Measurements from ENCODE around the gene TTI1. TPM values are rescaled to one million over a fixed set of nuclear protein-coding genes. Genes with fewer than 3 reads are reported as not detected.

The TTI1 gene
- total RNA-seq, 2 donors from 2014 or later, result 33.0 to 40.5 TPM

DNA sequence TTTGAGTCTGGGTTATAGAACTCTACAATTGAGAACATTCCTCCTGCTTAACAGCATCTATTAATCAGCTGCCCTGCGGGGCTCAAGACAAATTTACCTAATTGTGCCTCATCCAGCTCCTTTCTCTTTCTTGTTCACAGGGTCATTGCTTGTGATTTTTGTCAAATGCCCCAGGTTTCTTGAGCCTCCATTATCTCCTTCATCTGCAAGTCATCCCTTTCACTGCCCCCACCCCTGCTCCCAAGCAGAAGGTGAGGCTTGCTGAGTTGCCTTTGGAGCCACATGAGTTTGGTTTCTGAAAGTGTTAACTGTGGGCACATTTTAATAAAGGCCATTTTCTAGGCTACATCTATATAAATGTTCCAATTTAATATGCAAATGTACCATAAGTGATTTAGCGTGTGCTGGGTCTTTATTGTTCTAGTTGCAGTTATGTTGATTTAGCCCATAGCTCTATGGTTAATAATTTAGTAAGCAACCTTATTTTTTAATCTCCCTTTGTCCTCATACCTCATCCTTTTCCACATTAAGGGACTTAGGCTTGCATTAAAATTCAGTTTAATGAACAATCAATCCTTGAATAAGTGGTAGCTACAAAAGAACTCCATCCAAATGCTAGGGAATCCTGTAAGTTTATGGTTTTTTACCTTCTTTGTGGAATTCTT is 74.3 kb downstream of the TTI1 start:
- Mint-ChIP-seq H3K4me3 (no peak overlapping the region), H3K9me3 (peaks cover 2% of the 10 kb centered on the region), H3K27me3 (no peaks in the 10 kb centered on the region), H3K27ac (no peak overlapping the region), H3K36me3 (ENCODE audit: low read depth) (no peaks in the 10 kb centered on the region), H3K4me1 (no peaks in the 10 kb centered on the region)
- no peak for ATAC-seq (replicated peaks)

DNA sequence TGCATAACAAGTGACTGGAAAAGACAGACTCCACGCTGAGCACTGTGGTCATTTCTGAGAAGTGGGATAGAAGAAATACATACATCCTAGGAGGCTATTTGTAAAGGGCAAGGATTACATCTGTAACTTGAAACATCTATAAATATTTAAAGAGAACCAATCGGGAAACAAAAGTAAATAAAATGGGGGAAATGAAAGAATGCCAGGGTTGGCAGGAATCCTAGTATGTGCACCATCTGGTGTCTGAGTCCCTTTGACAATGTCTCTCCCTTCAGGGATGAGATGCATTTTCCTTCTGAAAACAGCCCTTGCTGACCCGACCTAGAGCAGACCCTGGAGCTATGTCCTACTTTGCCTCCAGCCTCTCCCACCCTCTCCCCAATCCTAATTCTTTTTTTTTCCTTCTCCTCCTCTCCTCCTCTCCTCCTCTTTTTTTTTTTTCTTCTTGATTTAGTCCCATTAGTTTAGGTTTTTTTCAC is 77.1 kb downstream of the TTI1 start:
- Mint-ChIP-seq H3K27ac (no peak overlapping the region), H3K4me1 (no peaks in the 10 kb centered on the region), H3K9me3 (no peaks in the 10 kb centered on the region), H3K36me3 (ENCODE audit: low read depth) (no peaks in the 10 kb centered on the region), H3K27me3 (no peaks in the 10 kb centered on the region), H3K4me3 (no peak overlapping the region)
- ATAC-seq (replicated peaks), result no peak

DNA sequence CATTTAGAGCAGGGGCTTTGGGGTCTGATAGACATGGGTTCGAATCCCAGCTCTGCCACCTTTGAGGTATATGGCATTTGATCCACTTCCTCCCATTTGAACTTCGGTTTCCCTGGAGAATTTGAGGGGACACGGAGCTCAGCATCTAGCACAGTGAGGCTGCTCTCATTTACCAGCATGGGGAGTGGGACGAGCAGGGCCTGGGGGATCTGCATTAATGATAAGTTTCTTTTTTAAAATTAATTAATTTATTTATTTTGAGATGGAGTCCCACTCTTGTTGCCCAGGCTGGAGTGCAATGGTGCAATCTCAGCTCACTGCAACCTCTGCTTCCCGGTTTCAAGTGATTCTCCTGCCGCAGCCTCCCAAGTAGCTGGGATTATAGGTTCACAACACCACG is 77.7 kb downstream of the TTI1 start:
- Mint-ChIP-seq H3K4me3 (no peak overlapping the region), H3K27me3 (no peaks in the 10 kb centered on the region), H3K36me3 (ENCODE audit: low read depth) (no peaks in the 10 kb centered on the region), H3K4me1 (no peaks in the 10 kb centered on the region), H3K27ac (no peak overlapping the region), H3K9me3 (no peaks in the 10 kb centered on the region)
- ATAC-seq (replicated peaks), result no peak

GRCh38 chr20:37954626-37955025 is 78.6 kb downstream of the TTI1 start:
- no peak overlapping the region for H3K4me3 Mint-ChIP-seq
- no peaks in the 10 kb centered on the region for H3K27me3 Mint-ChIP-seq
- no peaks in the 10 kb centered on the region for H3K4me1 Mint-ChIP-seq
- no peaks in the 10 kb centered on the region for H3K9me3 Mint-ChIP-seq
- ATAC-seq (replicated peaks), result no peak
- no peak overlapping the region for H3K27ac Mint-ChIP-seq
- no peaks in the 10 kb centered on the region for H3K36me3 Mint-ChIP-seq (ENCODE audit: low read depth)

GRCh38 chr20:37954190-37954589 is 79.1 kb downstream of the TTI1 start:
- H3K36me3 Mint-ChIP-seq (ENCODE audit: low read depth), result no peaks in the 10 kb centered on the region
- H3K4me3 Mint-ChIP-seq, result no peak overlapping the region
- no peaks in the 10 kb centered on the region for H3K4me1 Mint-ChIP-seq
- H3K9me3 Mint-ChIP-seq, result no peaks in the 10 kb centered on the region
- H3K27ac Mint-ChIP-seq, result no peak overlapping the region
- H3K27me3 Mint-ChIP-seq, result no peaks in the 10 kb centered on the region
- ATAC-seq (replicated peaks), result no peak

- Mint-ChIP-seq H3K4me1 (no peaks in the 10 kb centered on the region), H3K27me3 (peaks cover 10% of the 10 kb centered on the region), H3K9me3 (no peaks in the 10 kb centered on the region)
These were observed 84.3 kb downstream of the TTI1 start for GRCh38 chr20:37948956-37949355.

GRCh38 chr20:37947943-37948342 is 85.3 kb downstream of the TTI1 start:
- Mint-ChIP-seq H3K4me1 (no peaks in the 10 kb centered on the region), H3K36me3 (ENCODE audit: low read depth) (no peaks in the 10 kb centered on the region), H3K27ac (no peak overlapping the region), H3K9me3 (no peaks in the 10 kb centered on the region), H3K4me3 (no peak overlapping the region), H3K27me3 (peaks cover 10% of the 10 kb centered on the region)
- ATAC-seq (replicated peaks), result no peak

More at GRCh38 chr20:37948956-37949355, 84.3 kb downstream of the TTI1 start:
- Mint-ChIP-seq H3K4me3 (no peak overlapping the region), H3K36me3 (ENCODE audit: low read depth) (no peaks in the 10 kb centered on the region), H3K27ac (no peak overlapping the region)
- ATAC-seq (replicated peaks), result no peak

GRCh38 chr20:37946946-37947345 is 86.3 kb downstream of the TTI1 start:
- H3K4me3 Mint-ChIP-seq, result no peak overlapping the region
- ATAC-seq (replicated peaks), result no peak
- peaks cover 10% of the 10 kb centered on the region for H3K27me3 Mint-ChIP-seq
- no peaks in the 10 kb centered on the region for H3K9me3 Mint-ChIP-seq
- H3K36me3 Mint-ChIP-seq (ENCODE audit: low read depth), result no peaks in the 10 kb centered on the region
- H3K4me1 Mint-ChIP-seq, result no peaks in the 10 kb centered on the region
- no peak overlapping the region for H3K27ac Mint-ChIP-seq

- H3K4me1 Mint-ChIP-seq, result no peaks in the 10 kb centered on the region
- no peaks in the 10 kb centered on the region for H3K36me3 Mint-ChIP-seq (ENCODE audit: low read depth)
- H3K4me3 Mint-ChIP-seq, result no peak overlapping the region
- H3K9me3 Mint-ChIP-seq, result no peaks in the 10 kb centered on the region
- H3K27ac Mint-ChIP-seq, result no peak overlapping the region
- no peak for ATAC-seq (replicated peaks)
- H3K27me3 Mint-ChIP-seq, result peaks cover 10% of the 10 kb centered on the region
These were observed 88.1 kb downstream of the TTI1 start for GRCh38 chr20:37945091-37945547.

- H3K27me3 Mint-ChIP-seq, result peaks cover 10% of the 10 kb centered on the region
- H3K4me3 Mint-ChIP-seq, result no peak overlapping the region
- no peak for ATAC-seq (replicated peaks)
- no peak overlapping the region for H3K27ac Mint-ChIP-seq
- H3K9me3 Mint-ChIP-seq, result no peaks in the 10 kb centered on the region
- no peaks in the 10 kb centered on the region for H3K36me3 Mint-ChIP-seq (ENCODE audit: low read depth)
- H3K4me1 Mint-ChIP-seq, result no peaks in the 10 kb centered on the region
These were observed 88.7 kb downstream of the TTI1 start for GRCh38 chr20:37944456-37944981.

GRCh38 chr20:37943501-37944455 is 89.5 kb downstream of the TTI1 start:
- H3K4me1 Mint-ChIP-seq, result no peaks in the 10 kb centered on the region
- no peak for ATAC-seq (replicated peaks)
- H3K4me3 Mint-ChIP-seq, result no peak overlapping the region
- no peaks in the 10 kb centered on the region for H3K9me3 Mint-ChIP-seq
- no peak overlapping the region for H3K27ac Mint-ChIP-seq
- peaks cover 7% of the 10 kb centered on the region for H3K27me3 Mint-ChIP-seq
- H3K36me3 Mint-ChIP-seq (ENCODE audit: low read depth), result no peaks in the 10 kb centered on the region

- no peaks in the 10 kb centered on the region for H3K9me3 Mint-ChIP-seq
- peaks cover 6% of the 10 kb centered on the region for H3K27me3 Mint-ChIP-seq
- no peaks in the 10 kb centered on the region for H3K4me1 Mint-ChIP-seq
- no peak for ATAC-seq (replicated peaks)
- no peak overlapping the region for H3K27ac Mint-ChIP-seq
- no peak overlapping the region for H3K4me3 Mint-ChIP-seq
- no peaks in the 10 kb centered on the region for H3K36me3 Mint-ChIP-seq (ENCODE audit: low read depth)
These were observed 90.2 kb downstream of the TTI1 start for GRCh38 chr20:37943033-37943432.

GRCh38 chr20:37941992-37942391 is 91.3 kb downstream of the TTI1 start:
- no peak for ATAC-seq (replicated peaks)
- no peaks in the 10 kb centered on the region for H3K36me3 Mint-ChIP-seq (ENCODE audit: low read depth)
- no peaks in the 10 kb centered on the region for H3K9me3 Mint-ChIP-seq
- no peaks in the 10 kb centered on the region for H3K4me1 Mint-ChIP-seq
- peaks cover 6% of the 10 kb centered on the region for H3K27me3 Mint-ChIP-seq
- no peak overlapping the region for H3K4me3 Mint-ChIP-seq
- no peak overlapping the region for H3K27ac Mint-ChIP-seq

DNA sequence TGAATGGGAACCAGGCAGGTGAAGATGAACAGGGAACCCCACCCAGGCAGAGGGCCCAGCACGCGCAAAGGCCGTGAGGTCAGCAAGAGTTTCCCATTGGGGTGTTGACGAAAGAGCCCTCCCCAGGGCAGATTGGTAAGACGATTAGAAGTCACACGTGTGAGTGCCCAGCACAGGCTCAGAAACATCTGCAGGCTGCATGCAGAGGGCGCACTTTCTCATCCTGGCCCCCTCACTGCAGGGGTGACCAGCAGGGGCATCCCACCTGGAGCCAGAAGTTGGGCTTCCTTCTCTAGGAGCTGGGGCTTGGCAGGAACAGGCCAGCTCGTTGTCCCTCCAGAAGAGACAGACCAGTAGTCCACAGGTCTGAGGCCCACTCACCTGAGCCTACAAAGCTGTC is 91.9 kb downstream of the TTI1 start:
- Mint-ChIP-seq H3K4me1 (no peaks in the 10 kb centered on the region), H3K27me3 (peaks cover 3% of the 10 kb centered on the region), H3K9me3 (no peaks in the 10 kb centered on the region), H3K36me3 (ENCODE audit: low read depth) (no peaks in the 10 kb centered on the region), H3K27ac (no peak overlapping the region), H3K4me3 (no peak overlapping the region)
- ATAC-seq (replicated peaks), result no peak

GRCh38 chr20:37940858-37941257 is 92.4 kb downstream of the TTI1 start:
- no peak for ATAC-seq (replicated peaks)
- H3K4me3 Mint-ChIP-seq, result no peak overlapping the region
- no peaks in the 10 kb centered on the region for H3K9me3 Mint-ChIP-seq
- no peak overlapping the region for H3K27ac Mint-ChIP-seq
- H3K27me3 Mint-ChIP-seq, result peaks cover 3% of the 10 kb centered on the region
- H3K4me1 Mint-ChIP-seq, result no peaks in the 10 kb centered on the region
- H3K36me3 Mint-ChIP-seq (ENCODE audit: low read depth), result no peaks in the 10 kb centered on the region
